ENCODE measurements around the gene TBC1D12. TPM values are rescaled to one million over a fixed set of nuclear protein-coding genes. Genes with fewer than 3 reads are reported as not detected.

Gene TBC1D12
- total RNA-seq, 1 experiment from 2014 or later: 3.9 TPM

DNA sequence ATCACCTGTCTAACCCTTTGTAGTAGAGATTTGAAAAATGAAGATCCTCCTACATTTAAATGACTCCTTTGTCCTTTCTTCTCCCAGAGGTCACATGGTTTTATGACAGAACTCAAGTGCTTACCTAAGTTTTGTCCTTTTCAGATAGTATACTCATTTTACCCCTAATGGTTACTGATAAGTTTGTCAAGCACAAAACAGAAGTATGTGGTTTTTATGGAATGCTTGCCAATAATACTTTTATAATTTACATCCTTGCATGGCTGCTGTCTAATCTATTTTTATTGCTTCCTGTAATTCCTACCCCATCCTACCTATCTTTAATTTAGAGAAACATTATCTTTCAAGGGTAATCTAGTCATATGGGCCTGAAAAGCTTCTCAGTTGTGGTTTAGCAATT lies 180.8 kb downstream of the TBC1D12 start:
- H3K4me2 ChIP-seq: no peak overlapping the region
- intact Hi-C loops (cut with micrococcal nuclease; ENCODE audit: unreplicated experiment): no loop called here
- ChIA-PET CTCF (no interaction called here), POLR2A (ENCODE audit: unreplicated experiment) (no interaction called here)
- H3K9me3 ChIP-seq (ENCODE audit: insufficient read depth, low read depth): no peaks in the 10 kb centered on the region
- H3K4me1 ChIP-seq (replicated peaks; ENCODE audit: insufficient read depth): no peaks in the 10 kb centered on the region
- H3F3A ChIP-seq (ENCODE audit: insufficient read depth, low read depth): 0 out of 2 replicates have a peak, but pooled peaks cover 5% of the 10 kb centered on the region
- no peaks in the 10 kb centered on the region for H3K27me3 ChIP-seq (ENCODE audit: insufficient read depth, low read depth)
- BruUV-seq (replicated peaks): no TSS peak
- no peaks in the 10 kb centered on the region for H3K9me2 ChIP-seq (ENCODE audit: insufficient read depth)
- H3K36me3 ChIP-seq (ENCODE audit: low read depth): no peaks in the 10 kb centered on the region; the same call in 1 of the 2 replicates
- no peaks in the 10 kb centered on the region for H4K20me1 ChIP-seq (ENCODE audit: insufficient read depth)
- no peaks in the 10 kb centered on the region for H3K79me2 ChIP-seq (ENCODE audit: low read depth)
- no peak overlapping the region for H3K4me3 ChIP-seq
- TF ChIP-seq, protein P1, sequence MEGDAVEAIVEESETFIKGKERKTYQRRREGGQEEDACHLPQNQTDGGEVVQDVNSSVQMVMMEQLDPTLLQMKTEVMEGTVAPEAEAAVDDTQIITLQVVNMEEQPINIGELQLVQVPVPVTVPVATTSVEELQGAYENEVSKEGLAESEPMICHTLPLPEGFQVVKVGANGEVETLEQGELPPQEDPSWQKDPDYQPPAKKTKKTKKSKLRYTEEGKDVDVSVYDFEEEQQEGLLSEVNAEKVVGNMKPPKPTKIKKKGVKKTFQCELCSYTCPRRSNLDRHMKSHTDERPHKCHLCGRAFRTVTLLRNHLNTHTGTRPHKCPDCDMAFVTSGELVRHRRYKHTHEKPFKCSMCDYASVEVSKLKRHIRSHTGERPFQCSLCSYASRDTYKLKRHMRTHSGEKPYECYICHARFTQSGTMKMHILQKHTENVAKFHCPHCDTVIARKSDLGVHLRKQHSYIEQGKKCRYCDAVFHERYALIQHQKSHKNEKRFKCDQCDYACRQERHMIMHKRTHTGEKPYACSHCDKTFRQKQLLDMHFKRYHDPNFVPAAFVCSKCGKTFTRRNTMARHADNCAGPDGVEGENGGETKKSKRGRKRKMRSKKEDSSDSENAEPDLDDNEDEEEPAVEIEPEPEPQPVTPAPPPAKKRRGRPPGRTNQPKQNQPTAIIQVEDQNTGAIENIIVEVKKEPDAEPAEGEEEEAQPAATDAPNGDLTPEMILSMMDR (conservative IDR thresholded peaks at IDR 0.05): no peak
- no peak for TF ChIP-seq EZH2 (IDR thresholded peaks at IDR 0.05; ENCODE audit: low read depth)
- no peak overlapping the region for H2AFZ ChIP-seq
- DNase-seq: no peak
- no peak overlapping the region for H3K27ac ChIP-seq

Other genes with a start within 250 kb of the TBC1D12 start
- gene NOC3L, start 39.6 kb upstream of the TBC1D12 start, total RNA-seq (2021): 10.5 and 17.7 TPM in 2 replicates
- 50.8 and 64.4 TPM in 2 replicates for gene HELLS, start 143.2 kb downstream of the TBC1D12 start, total RNA-seq (2021)

Data from PC-9 (cell line).